GM11168 (cell line): ENCODE results near the gene RPS17.
"Not testable (repeated sequence)": the region's sequence is repeated elsewhere in the genome, so short reads cannot be mapped to it uniquely, and the experiment has no call there.

Experiments
- in situ Hi-C: fragments of 300-500 bp; cut with MboI; formaldehyde crosslinking; loops from one replicate; pipeline ENCODE4 v1.12.0; 2022; ENCODE audit warnings: low sequenced_read_pairs; ENCODE audit not compliant: unreplicated experiment

Gene RPS17

GRCh38 chr15:82549199-82549665 lies 9.0 kb upstream of the RPS17 start:
- in situ Hi-C loops = no loop called here

GRCh38 chr15:82548700-82549099 lies 8.4 kb upstream of the RPS17 start:
- in situ Hi-C loops = no loop called here

- in situ Hi-C loops = no loop called here
Measured at GRCh38 chr15:82545478-82545877, 5.2 kb upstream of the RPS17 start.

- in situ Hi-C loops = no loop called here
Measured at GRCh38 chr15:82545002-82545401, 4.7 kb upstream of the RPS17 start.

- in situ Hi-C loops = no loop called here
Measured at GRCh38 chr15:82544431-82544830, 4.2 kb upstream of the RPS17 start.

- in situ Hi-C loops = no loop called here
Measured at GRCh38 chr15:82543160-82543559, 2.9 kb upstream of the RPS17 start.

GRCh38 chr15:82540984-82541431 lies 751 bp upstream of the RPS17 start:
- in situ Hi-C loops = no loop called here

GRCh38 chr15:82539691-82540054 lies 584 bp downstream of the RPS17 start:
- in situ Hi-C loops = no loop called here

GRCh38 chr15:82538961-82539690 lies 1.1 kb downstream of the RPS17 start:
- in situ Hi-C loops = no loop called here

GRCh38 chr15:82537351-82537908 lies 2.8 kb downstream of the RPS17 start:
- in situ Hi-C loops = no loop called here

GRCh38 chr15:82536409-82537350 lies 3.6 kb downstream of the RPS17 start:
- in situ Hi-C loops = no loop called here

GRCh38 chr15:82535566-82536408 lies 4.5 kb downstream of the RPS17 start:
- in situ Hi-C loops = no loop called here

GRCh38 chr15:82535151-82535550 lies 5.1 kb downstream of the RPS17 start:
- in situ Hi-C loops = not testable (repeated sequence)

- in situ Hi-C loops = not testable (repeated sequence)
Measured at GRCh38 chr15:82534457-82534861, 5.8 kb downstream of the RPS17 start.

- in situ Hi-C loops = no loop called here
Measured at GRCh38 chr15:82533801-82534200, 6.5 kb downstream of the RPS17 start.

GRCh38 chr15:82532991-82533481 lies 7.2 kb downstream of the RPS17 start:
- in situ Hi-C loops = no loop called here

- in situ Hi-C loops = no loop called here
Measured at GRCh38 chr15:82532383-82532990, 7.8 kb downstream of the RPS17 start.

GRCh38 chr15:82531496-82532382 lies 8.5 kb downstream of the RPS17 start:
- in situ Hi-C loops = no loop called here
